GM21367 (cell line): ENCODE data around the gene ACTL8.

Source experiments
- ATAC-seq: cut with Tn5 transposase; IDR thresholded peaks from one replicate; pipeline ENCODE4 v1.9.1; 2021; ENCODE audit not compliant: unreplicated experiment

The ACTL8 gene

GRCh38 chr1:17768651-17769241, 13.6 kb downstream of the ACTL8 start:
- no peak for ATAC-seq

GRCh38 chr1:17770983-17771382, 15.8 kb downstream of the ACTL8 start:
- no peak for ATAC-seq

GRCh38 chr1:17772615-17773212, 17.6 kb downstream of the ACTL8 start:
- no peak for ATAC-seq

- ATAC-seq: no peak
These were observed 18.6 kb downstream of the ACTL8 start for GRCh38 chr1:17773591-17774326.

- ATAC-seq: no peak
These were observed 19.3 kb downstream of the ACTL8 start for GRCh38 chr1:17774452-17774851.

GRCh38 chr1:17775796-17776195, 20.7 kb downstream of the ACTL8 start:
- ATAC-seq: no peak

GRCh38 chr1:17776426-17776825, 21.3 kb downstream of the ACTL8 start:
- no peak for ATAC-seq

GRCh38 chr1:17777330-17777729, 22.2 kb downstream of the ACTL8 start:
- no peak for ATAC-seq

- ATAC-seq: no peak
These were observed 22.7 kb downstream of the ACTL8 start for GRCh38 chr1:17777818-17778217.

- no peak for ATAC-seq
These were observed 25.8 kb downstream of the ACTL8 start for GRCh38 chr1:17780916-17781315.

- no peak for ATAC-seq
These were observed 34.8 kb downstream of the ACTL8 start for GRCh38 chr1:17789926-17790325.

GRCh38 chr1:17790383-17791054, 35.4 kb downstream of the ACTL8 start:
- ATAC-seq: no peak

GRCh38 chr1:17791055-17791390, 35.9 kb downstream of the ACTL8 start:
- no peak for ATAC-seq

- ATAC-seq: no peak
These were observed 36.3 kb downstream of the ACTL8 start for GRCh38 chr1:17791480-17791879.

- ATAC-seq: no peak
These were observed 37.3 kb downstream of the ACTL8 start for GRCh38 chr1:17792421-17792820.

GRCh38 chr1:17795081-17795809, 40.1 kb downstream of the ACTL8 start:
- no peak for ATAC-seq

- ATAC-seq: no peak
These were observed 40.9 kb downstream of the ACTL8 start for GRCh38 chr1:17795836-17796645.

- no peak for ATAC-seq
These were observed 42.3 kb downstream of the ACTL8 start for GRCh38 chr1:17797478-17797877.

- no peak for ATAC-seq
These were observed 42.9 kb downstream of the ACTL8 start for GRCh38 chr1:17798011-17798410.

GRCh38 chr1:17798799-17799382, 43.8 kb downstream of the ACTL8 start:
- ATAC-seq: no peak
